Stimulated activated memory B cell treated with anti-CD40 and anti-IgM and Interleukin-4, amounts not matched to agents 10 μg/mL and 1 μg/mL and 100 μg/mL, for 72 hours (primary cell): ENCODE results near the gene PHEX.
A peak's percentile ranks its signal among the peaks of the same experiment; 100 is the strongest.

Source experiments
- ATAC-seq: fragments of 150-1000 bp; cut with Tn5 transposase; 2 replicates; pipeline ENCODE4 v1.10.0; 2021
- H3K27ac Mint-ChIP-seq: one replicate; pipeline ENCODE4 v1.8.0; 2022; ENCODE audit warnings: mild to moderate bottlenecking, mixed read lengths
- H3K27me3 Mint-ChIP-seq: one replicate; pipeline ENCODE4 v1.8.0; 2022; ENCODE audit warnings: mixed read lengths
- H3K36me3 Mint-ChIP-seq: one replicate; pipeline ENCODE4 v1.8.0; 2022; ENCODE audit warnings: mixed read lengths
- H3K4me1 Mint-ChIP-seq: one replicate; pipeline ENCODE4 v1.8.0; 2022; ENCODE audit warnings: mixed read lengths
- H3K4me3 Mint-ChIP-seq: one replicate; pipeline ENCODE4 v1.8.0; 2022; ENCODE audit warnings: mild to moderate bottlenecking, moderate library complexity, mixed read lengths
- H3K9me3 Mint-ChIP-seq: one replicate; pipeline ENCODE4 v1.8.0; 2022; ENCODE audit warnings: mixed read lengths

PHEX gene

DNA sequence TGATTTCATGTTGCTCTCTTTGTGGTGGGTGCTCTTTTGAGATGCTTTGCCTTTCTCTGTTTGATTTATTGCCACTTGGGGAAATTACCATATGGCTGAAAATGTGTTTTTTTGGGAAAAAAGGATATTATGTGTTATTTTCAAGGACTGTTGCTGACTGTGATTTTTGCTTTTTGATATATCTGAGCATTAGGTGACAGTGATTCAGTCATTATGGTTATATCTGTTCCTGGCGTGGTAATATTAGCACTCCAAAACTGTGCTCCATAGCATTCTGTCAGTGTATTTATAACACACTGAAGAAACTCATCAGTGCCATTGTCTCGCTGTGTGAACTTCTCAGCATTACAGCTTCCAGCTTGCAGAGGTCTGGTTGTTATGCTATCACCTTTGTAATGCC is 73.8 kb downstream of the PHEX start:
- H3K4me1 Mint-ChIP-seq = no peaks in the 10 kb centered on the region
- H3K36me3 Mint-ChIP-seq = peaks cover 12% of the 10 kb centered on the region
- H3K27ac Mint-ChIP-seq = no peak overlapping the region
- ATAC-seq = no peak
- no peaks in the 10 kb centered on the region for H3K27me3 Mint-ChIP-seq
- no peak overlapping the region for H3K4me3 Mint-ChIP-seq
- no peaks in the 10 kb centered on the region for H3K9me3 Mint-ChIP-seq

DNA sequence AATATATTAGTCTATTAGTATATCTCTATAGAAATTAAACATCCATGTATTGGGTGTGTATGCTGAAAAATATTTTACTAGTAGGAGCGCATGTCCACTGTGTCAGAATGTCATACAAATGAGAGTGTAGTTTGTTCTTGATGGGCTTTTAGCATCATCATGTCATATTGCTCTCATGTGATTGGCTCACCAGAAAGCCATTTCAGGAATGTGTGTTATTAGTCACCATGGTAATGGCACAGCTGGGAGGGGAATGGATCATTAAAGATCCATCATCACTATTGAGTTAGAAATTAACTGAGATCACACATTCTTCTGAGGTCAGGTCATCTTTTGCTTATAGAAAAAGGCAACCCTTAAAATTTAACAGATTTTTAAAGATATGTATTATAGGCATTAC is 77.3 kb downstream of the PHEX start:
- ATAC-seq = no peak
- no peaks in the 10 kb centered on the region for H3K4me1 Mint-ChIP-seq
- H3K4me3 Mint-ChIP-seq = no peak overlapping the region
- H3K9me3 Mint-ChIP-seq = no peaks in the 10 kb centered on the region
- no peak overlapping the region for H3K27ac Mint-ChIP-seq
- peaks cover 6% of the 10 kb centered on the region for H3K36me3 Mint-ChIP-seq
- no peaks in the 10 kb centered on the region for H3K27me3 Mint-ChIP-seq

DNA sequence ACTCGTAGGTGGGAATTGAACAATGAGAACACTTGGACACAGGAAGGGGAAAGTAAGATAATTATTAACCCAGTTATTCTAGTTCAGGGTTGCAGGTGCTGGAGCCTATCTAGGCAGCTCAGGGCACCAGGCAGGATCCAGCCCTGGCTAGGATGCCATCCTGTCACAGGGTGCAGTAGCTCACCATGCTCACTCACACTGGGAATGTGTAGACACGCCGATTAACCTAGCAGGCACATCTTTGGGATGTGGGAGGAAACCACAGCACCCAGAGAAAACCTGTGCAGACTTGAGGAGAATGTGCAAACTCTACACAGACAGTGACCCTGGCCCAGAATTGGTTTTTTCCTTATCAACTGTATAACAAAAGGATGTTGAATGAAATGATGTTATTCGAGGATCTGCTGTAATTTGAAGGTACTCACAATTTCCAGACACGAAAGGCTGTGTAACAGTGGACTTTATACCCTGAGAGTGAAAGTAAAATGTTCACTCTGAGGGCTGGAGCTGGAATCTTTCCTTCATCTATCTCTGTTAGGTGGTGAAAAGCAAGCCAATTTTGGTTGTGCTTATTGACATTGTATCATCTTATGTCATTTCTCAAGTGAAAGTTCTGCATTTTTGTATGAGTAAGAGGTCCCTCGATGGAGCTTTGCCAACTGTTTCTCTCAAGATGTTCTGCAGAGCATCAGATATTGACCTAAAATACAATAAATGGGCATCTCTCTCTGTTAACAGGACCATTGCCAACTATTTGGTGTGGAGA is 78.8 kb downstream of the PHEX start:
- no peaks in the 10 kb centered on the region for H3K27me3 Mint-ChIP-seq
- no peaks in the 10 kb centered on the region for H3K4me1 Mint-ChIP-seq
- H3K36me3 Mint-ChIP-seq = peaks cover 5% of the 10 kb centered on the region
- no peak overlapping the region for H3K27ac Mint-ChIP-seq
- H3K4me3 Mint-ChIP-seq = no peak overlapping the region
- no peaks in the 10 kb centered on the region for H3K9me3 Mint-ChIP-seq
- no peak for ATAC-seq

- Mint-ChIP-seq H3K36me3 (peaks cover 5% of the 10 kb centered on the region), H3K4me3 (no peak overlapping the region), H3K4me1 (no peaks in the 10 kb centered on the region), H3K27ac (no peak overlapping the region), H3K9me3 (no peaks in the 10 kb centered on the region), H3K27me3 (no peaks in the 10 kb centered on the region)
- no peak for ATAC-seq
Measured at GRCh38 chrX:22116605-22117546, 84.8 kb downstream of the PHEX start.

GRCh38 chrX:22117633-22118032 is 85.5 kb downstream of the PHEX start:
- no peak for ATAC-seq
- H3K9me3 Mint-ChIP-seq = no peaks in the 10 kb centered on the region
- no peaks in the 10 kb centered on the region for H3K27me3 Mint-ChIP-seq
- no peak overlapping the region for H3K4me3 Mint-ChIP-seq
- peaks cover 5% of the 10 kb centered on the region for H3K36me3 Mint-ChIP-seq
- H3K4me1 Mint-ChIP-seq = no peaks in the 10 kb centered on the region
- no peak overlapping the region for H3K27ac Mint-ChIP-seq

- Mint-ChIP-seq H3K9me3 (no peaks in the 10 kb centered on the region), H3K27me3 (no peaks in the 10 kb centered on the region), H3K27ac (no peak overlapping the region), H3K4me3 (no peak overlapping the region), H3K36me3 (peaks cover 5% of the 10 kb centered on the region), H3K4me1 (no peaks in the 10 kb centered on the region)
- no peak for ATAC-seq
Measured at GRCh38 chrX:22118161-22118830, 86.2 kb downstream of the PHEX start.

DNA sequence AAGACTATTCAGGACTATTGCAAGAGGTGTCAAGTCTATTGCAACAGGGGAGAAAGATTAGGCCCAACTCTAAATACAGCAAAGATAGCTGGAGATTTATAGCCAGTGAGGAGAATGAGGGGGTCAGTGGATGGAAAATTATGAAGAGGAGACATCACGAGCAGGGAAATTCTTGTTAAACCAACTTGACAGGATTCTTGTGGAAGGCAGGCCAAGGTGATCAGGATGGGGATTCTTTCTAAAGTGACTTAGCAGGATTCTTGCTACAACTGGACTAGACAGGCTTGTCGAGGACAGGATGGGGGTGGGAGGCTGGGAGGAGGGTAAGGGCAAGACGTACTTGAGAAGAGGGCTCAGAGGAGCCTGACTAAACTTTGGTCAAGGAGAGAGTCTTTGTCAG is 89.0 kb downstream of the PHEX start:
- Mint-ChIP-seq H3K27me3 (no peaks in the 10 kb centered on the region), H3K27ac (no peak overlapping the region), H3K4me3 (no peak overlapping the region), H3K36me3 (no peaks in the 10 kb centered on the region), H3K9me3 (no peaks in the 10 kb centered on the region), H3K4me1 (no peaks in the 10 kb centered on the region)
- no peak for ATAC-seq

- H3K36me3 Mint-ChIP-seq = no peaks in the 10 kb centered on the region
- H3K27me3 Mint-ChIP-seq = no peaks in the 10 kb centered on the region
- no peak overlapping the region for H3K27ac Mint-ChIP-seq
Measured at GRCh38 chrX:22122510-22122909, 90.4 kb downstream of the PHEX start.

GRCh38 chrX:22124098-22124497 is 92.0 kb downstream of the PHEX start:
- no peaks in the 10 kb centered on the region for H3K9me3 Mint-ChIP-seq
- ATAC-seq = no peak
- no peak overlapping the region for H3K27ac Mint-ChIP-seq
- no peaks in the 10 kb centered on the region for H3K36me3 Mint-ChIP-seq
- no peaks in the 10 kb centered on the region for H3K4me1 Mint-ChIP-seq
- no peak overlapping the region for H3K4me3 Mint-ChIP-seq
- H3K27me3 Mint-ChIP-seq = no peaks in the 10 kb centered on the region

More at GRCh38 chrX:22122510-22122909, 90.4 kb downstream of the PHEX start:
- no peak overlapping the region for H3K4me3 Mint-ChIP-seq
- H3K9me3 Mint-ChIP-seq = no peaks in the 10 kb centered on the region
- ATAC-seq = no peak
- H3K4me1 Mint-ChIP-seq = no peaks in the 10 kb centered on the region

DNA sequence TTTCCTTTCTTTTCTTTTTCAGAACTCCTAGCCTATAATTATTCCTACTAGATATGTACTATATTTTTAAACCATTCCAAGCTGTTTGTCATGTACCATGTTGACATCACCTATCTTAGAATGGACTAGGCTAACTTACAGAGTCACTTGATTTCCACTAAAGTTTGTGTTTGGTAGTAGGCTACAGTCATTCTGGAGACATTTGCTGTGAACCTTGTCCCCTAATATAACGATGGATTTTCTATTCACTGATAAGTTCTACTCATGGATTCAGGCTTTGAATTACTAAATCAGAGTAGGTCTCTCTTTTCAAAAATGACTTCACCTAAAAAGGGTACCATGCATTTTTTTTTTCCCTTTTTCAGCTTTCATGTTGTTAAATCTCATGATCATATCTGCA is 93.4 kb downstream of the PHEX start:
- ATAC-seq = no peak
- no peak overlapping the region for H3K4me3 Mint-ChIP-seq
- H3K27ac Mint-ChIP-seq = no peak overlapping the region
- no peaks in the 10 kb centered on the region for H3K27me3 Mint-ChIP-seq
- H3K4me1 Mint-ChIP-seq = no peaks in the 10 kb centered on the region
- H3K36me3 Mint-ChIP-seq = no peaks in the 10 kb centered on the region
- no peaks in the 10 kb centered on the region for H3K9me3 Mint-ChIP-seq

DNA sequence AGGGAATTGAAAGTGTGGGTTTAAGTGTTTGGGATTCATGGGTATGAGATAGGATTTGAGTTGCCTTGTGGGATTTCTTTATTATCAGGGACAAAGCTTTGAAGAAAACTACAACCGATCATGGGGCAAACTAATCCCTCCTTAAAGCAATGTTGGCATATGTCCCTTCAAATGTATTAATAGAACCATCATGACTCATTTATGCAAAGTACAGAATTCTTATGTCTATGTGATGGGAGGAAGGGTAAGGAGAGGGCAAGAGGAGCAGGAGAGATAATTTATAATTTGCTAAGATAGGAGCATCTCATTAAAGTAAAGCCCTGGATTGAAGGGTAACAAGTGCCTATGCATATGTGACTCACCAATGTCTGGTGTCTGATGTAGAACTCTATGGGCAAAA is 94.2 kb downstream of the PHEX start:
- no peaks in the 10 kb centered on the region for H3K4me1 Mint-ChIP-seq
- ATAC-seq = no peak
- no peaks in the 10 kb centered on the region for H3K27me3 Mint-ChIP-seq
- H3K4me3 Mint-ChIP-seq = no peak overlapping the region
- H3K36me3 Mint-ChIP-seq = no peaks in the 10 kb centered on the region
- H3K9me3 Mint-ChIP-seq = no peaks in the 10 kb centered on the region
- peak overlapping the region; percentile 22 for H3K27ac Mint-ChIP-seq

DNA sequence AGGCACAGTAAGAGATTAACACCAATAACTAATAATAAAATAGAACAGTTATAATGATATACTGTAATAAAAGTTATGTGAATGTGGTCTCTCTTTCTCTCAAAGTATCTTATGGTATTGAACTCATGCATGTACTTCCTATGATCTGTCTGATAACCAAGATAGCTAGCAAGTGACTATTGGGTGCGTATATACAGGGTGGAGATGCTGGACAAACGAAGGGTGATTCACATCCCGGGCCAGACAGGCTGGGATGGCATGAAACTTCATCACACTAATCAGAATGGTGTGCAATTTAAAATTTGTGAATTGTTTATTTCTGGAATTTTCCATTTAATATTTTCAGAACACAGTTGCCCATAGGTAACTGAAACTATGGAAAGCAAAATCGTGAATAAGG is 96.8 kb downstream of the PHEX start:
- H3K27ac Mint-ChIP-seq = no peak overlapping the region
- H3K4me1 Mint-ChIP-seq = no peaks in the 10 kb centered on the region
- no peaks in the 10 kb centered on the region for H3K27me3 Mint-ChIP-seq
- no peaks in the 10 kb centered on the region for H3K9me3 Mint-ChIP-seq
- no peak for ATAC-seq
- no peaks in the 10 kb centered on the region for H3K36me3 Mint-ChIP-seq
- H3K4me3 Mint-ChIP-seq = no peak overlapping the region

GRCh38 chrX:22134681-22135080 is 102.6 kb downstream of the PHEX start:
- H3K36me3 Mint-ChIP-seq = no peaks in the 10 kb centered on the region
- H3K9me3 Mint-ChIP-seq = no peaks in the 10 kb centered on the region
- H3K4me3 Mint-ChIP-seq = no peak overlapping the region
- peak overlapping the region; percentile 48 for H3K27ac Mint-ChIP-seq
- H3K4me1 Mint-ChIP-seq = peaks cover 28% of the 10 kb centered on the region
- ATAC-seq = no peak
- no peaks in the 10 kb centered on the region for H3K27me3 Mint-ChIP-seq

GRCh38 chrX:22135171-22135711 is 103.1 kb downstream of the PHEX start:
- no peaks in the 10 kb centered on the region for H3K36me3 Mint-ChIP-seq

GRCh38 chrX:22135994-22136684 is 104.0 kb downstream of the PHEX start:
- Mint-ChIP-seq H3K36me3 (no peaks in the 10 kb centered on the region), H3K27ac (peak overlapping the region; percentile 48), H3K27me3 (no peaks in the 10 kb centered on the region), H3K4me1 (peaks cover 28% of the 10 kb centered on the region), H3K9me3 (no peaks in the 10 kb centered on the region), H3K4me3 (no peak overlapping the region)
- ATAC-seq = no peak

More at GRCh38 chrX:22135171-22135711, 103.1 kb downstream of the PHEX start:
- Mint-ChIP-seq H3K4me1 (peaks cover 28% of the 10 kb centered on the region), H3K9me3 (no peaks in the 10 kb centered on the region), H3K4me3 (no peak overlapping the region), H3K27me3 (no peaks in the 10 kb centered on the region), H3K27ac (peak overlapping the region; percentile 48)
- no peak for ATAC-seq
